Endothelial cell of umbilical vein (primary cell): ENCODE results near the gene BANF2. TPM values are rescaled to one million over a fixed set of nuclear protein-coding genes. Genes with fewer than 3 reads are reported as not detected.

Experiments used
- BruUV-seq: library from RNA; stranded (reverse); fragments of 400-500 nt; replicated peaks from 2 replicates; lab custom pipeline; 2021; lab: Mats Ljungman, UMichigan
- CTCF ChIA-PET: fragments of 300-600, 350-600 bp; sonication (Branson Sonifier 250); formaldehyde crosslinking; loops from one replicate; lab custom pipeline; 2021; ENCODE audit warnings: antibody characterized with exemption, inconsistent platforms; lab: Charles Lee
- POLR2A ChIA-PET: fragments of 300-600, 350-600 bp; sonication (Branson Sonifier 250); formaldehyde crosslinking; loops from one replicate; lab custom pipeline; 2021; ENCODE audit warnings: antibody characterized with exemption, inconsistent platforms; lab: Charles Lee
- DNase-seq: peaks from one replicate; pipeline ENCODE4 v3.0.0-alpha.2; 2011; ENCODE audit warnings: low read depth, low spot score
- FAIRE-seq: peaks from 2 replicates; lab custom pipeline; 2011; peaks lifted over from hg19 to GRCh38; lab: Jason Lieb, UNC
- H2AFZ ChIP-seq: 2 replicates; pipeline ENCODE4 v1.6.0; 2012; ENCODE audit warnings: low read depth, low read length, control low read depth, inconsistent platforms
- H3K27ac ChIP-seq: 2 replicates; pipeline ENCODE4 v1.5.1; 2011; ENCODE audit warnings: low read depth, mild to moderate bottlenecking, control low read depth, low read length, moderate library complexity; ENCODE audit not compliant: insufficient read depth
- H3K27me3 ChIP-seq, 2 experiments: 2 replicates each; pipeline versions ENCODE4 v1.6.0 to v1.6.1; 2011; ENCODE audit warnings: low read length in 2 of 2, mixed read lengths in 1 of 2; ENCODE audit not compliant: control insufficient read depth in 2 of 2, insufficient read depth in 2 of 2
- H3K36me3 ChIP-seq, 2 experiments: 2 replicates in 1 of 2; 3 replicates in 1 of 2; pipeline ENCODE4 v1.5.1; 2011; ENCODE audit warnings: low read length in 2 of 2, mild to moderate bottlenecking in 1 of 2, moderate library complexity in 1 of 2; ENCODE audit not compliant: control insufficient read depth in 2 of 2, insufficient read depth in 2 of 2; ENCODE audit errors: extremely low read depth in 1 of 2
- H3K4me1 ChIP-seq: 3 replicates; pipeline ENCODE4 v1.5.1; 2011; ENCODE audit warnings: mild to moderate bottlenecking, low read length; ENCODE audit not compliant: control insufficient read depth, insufficient read depth; ENCODE audit errors: extremely low read depth
- H3K4me2 ChIP-seq: 2 replicates; pipeline ENCODE4 v1.6.1; 2011; ENCODE audit warnings: low read length, control low read depth, mixed read lengths; ENCODE audit not compliant: insufficient read depth
- H3K4me3 ChIP-seq, 3 experiments: fragments of 200-600 bp in 1 of 3; sonication (generic), shearing (Covaris generic) in 1 of 3; replicated peaks in 1 of 3; 2 replicates each; pipeline ENCODE4 v1.5.1; 2011 to 2016; ENCODE audit warnings: control low read depth in 3 of 3, low read length in 3 of 3, mild to moderate bottlenecking in 2 of 3, inconsistent platforms in 1 of 3, low read depth in 1 of 3, moderate library complexity in 1 of 3; ENCODE audit not compliant: insufficient read depth in 1 of 3
- H3K79me2 ChIP-seq: 2 replicates; pipeline ENCODE4 v1.6.0; 2012; ENCODE audit warnings: low read length, inconsistent platforms; ENCODE audit not compliant: control insufficient read depth, insufficient read depth
- H3K9ac ChIP-seq: replicated peaks from 2 replicates; pipeline ENCODE3; 2011; ENCODE audit warnings: low read length, control low read depth; ENCODE audit not compliant: insufficient read depth; ENCODE audit errors: extremely low read depth
- H3K9me1 ChIP-seq: replicated peaks from 3 replicates; pipeline ENCODE4 v1.6.0; 2011; ENCODE audit warnings: mild to moderate bottlenecking, low read length; ENCODE audit not compliant: control insufficient read depth, insufficient read depth; ENCODE audit errors: extremely low read depth
- H3K9me3 ChIP-seq: replicated peaks from 2 replicates; pipeline ENCODE4 v1.5.1; 2012; ENCODE audit warnings: low read length, inconsistent platforms; ENCODE audit not compliant: control insufficient read depth, insufficient read depth
- H4K20me1 ChIP-seq: replicated peaks from 2 replicates; pipeline ENCODE3; 2011; ENCODE audit warnings: mild to moderate bottlenecking, low read length; ENCODE audit not compliant: control insufficient read depth, insufficient read depth; ENCODE audit errors: extremely low read depth
- CTCF ChIP-seq, 2 donors: IDR thresholded peaks; 1 replicate in 1 of 2; 2 replicates in 1 of 2; pipeline ENCODE4 v1.5.1; 2011; ENCODE audit warnings: low read length in 2 of 2, mild to moderate bottlenecking in 2 of 2, moderate library complexity in 2 of 2, control low read depth in 1 of 2, inconsistent platforms in 1 of 2, low read depth in 1 of 2; ENCODE audit not compliant: insufficient read depth in 1 of 2; ENCODE audit errors: extremely low read depth in 1 of 2
- EZH2 ChIP-seq: IDR thresholded peaks from 2 replicates; pipeline ENCODE4 v1.6.1; 2012; ENCODE audit warnings: borderline replicate concordance, low read depth, mild to moderate bottlenecking, moderate library complexity, low read length, inconsistent platforms; ENCODE audit not compliant: severe bottlenecking
- FOS ChIP-seq: IDR thresholded peaks from 2 replicates; pipeline ENCODE4 v1.6.1; 2011; ENCODE audit warnings: mild to moderate bottlenecking, low read length, moderate library complexity, borderline replicate concordance; ENCODE audit not compliant: insufficient read depth
- JUN ChIP-seq: IDR thresholded peaks from 2 replicates; pipeline ENCODE4 v1.6.1; 2011; ENCODE audit warnings: borderline replicate concordance, low read depth; ENCODE audit not compliant: insufficient read length, insufficient read depth
- MAX ChIP-seq: IDR thresholded peaks from 2 replicates; pipeline ENCODE4 v1.6.1; 2011; ENCODE audit not compliant: insufficient read depth, insufficient read length
- MYC ChIP-seq: IDR thresholded peaks from one replicate; pipeline ENCODE4 v1.6.1; 2011; ENCODE audit warnings: mild to moderate bottlenecking, low read depth, low read length
- POLR2A ChIP-seq: IDR thresholded peaks from 2 replicates; pipeline ENCODE4 v1.6.1; 2012; ENCODE audit warnings: low read depth, mild to moderate bottlenecking, control low read depth, low read length
- POLR2AphosphoS5 ChIP-seq: IDR thresholded peaks from 2 replicates; pipeline ENCODE4 v1.6.1; 2012; ENCODE audit warnings: low read depth, mild to moderate bottlenecking, control low read depth, low read length, moderate library complexity; ENCODE audit not compliant: insufficient read depth
- dilution Hi-C: fragments of 300-500 bp; cut with MboI; formaldehyde crosslinking; loops from one replicate; pipeline ENCODE4 v1.15.0; 2019; ENCODE audit warnings: low sequenced_read_pairs; ENCODE audit not compliant: extremely low pct_ligation_motif_present
- intact Hi-C: fragments of 100-400 bp; cut with micrococcal nuclease; formaldehyde crosslinking; loops from one replicate; pipeline ENCODE4 v1.10.0; 2022
- polyA plus RNA-seq, 4 experiments: library from polyadenylated mRNA; depleted of rRNA in 3 of 4; stranded (reverse) in 3 of 4; unstranded in 1 of 4; fragments of >200 nt; gene quantifications; 2 replicates each; pipeline versions ENCODE4 v1.2.1 to v1.2.3, GENCODE V29; 2011 to 2012; ENCODE audit warnings: missing spikeins in 1 of 4
- total RNA-seq: library from RNA; stranded (reverse); gene quantifications from 2 replicates; pipeline ENCODE4 v1.2.3, GENCODE V29; 2021

BANF2 gene
- total and polyA plus RNA-seq, 2 donors (not counting 3 experiments of a cell fraction or from before 2014, with no cell fraction given), result not detected

GRCh38 chr20:17651760-17652388, 47.9 kb upstream of the BANF2 start:
- Histone ChIP-seq H4K20me1 (no peaks in the 10 kb centered on the region), H3K27me3 (no peaks in the 10 kb centered on the region), H3K4me2 (no peak overlapping the region), H3K79me2 (peaks cover 58% of the 10 kb centered on the region), H3K4me1 (peaks cover 13% of the 10 kb centered on the region), H3K9me3 (no peaks in the 10 kb centered on the region), H3K36me3 (peaks cover 12 to 14% of the 10 kb centered on the region in 2 experiments), H3K27ac (no peak overlapping the region), H3K9ac (no peak overlapping the region), H3K4me3 (no peak overlapping the region), H2AFZ (no peak overlapping the region), H3K9me1 (no peaks in the 10 kb centered on the region)
- FAIRE-seq, result no peak
- no peak for DNase-seq
- ChIA-PET CTCF (interaction anchor here (0.9 kb wide), 1 partner anchor 13 kb away, joined by 4 read pairs; no protein-coding TSS in a partner anchor), POLR2A (no interaction called here)
- BruUV-seq, result no TSS peak
- no peak for TF ChIP-seq JUN
- TF ChIP-seq FOS, result no peak
- no peak for TF ChIP-seq POLR2A
- no peak for TF ChIP-seq EZH2
- TF ChIP-seq CTCF (IDR thresholded peaks at IDR 0.05; ENCODE audit: extremely low read depth in 1 of 2, insufficient read depth in 1 of 2, low read depth in 1 of 2, low read length in 2 of 2), result no peak
- no peak for TF ChIP-seq MYC
- no peak for TF ChIP-seq MAX
- TF ChIP-seq POLR2AphosphoS5, result no peak
- dilution Hi-C loops, result no loop called here
- intact Hi-C loops, result no loop called here
